HCT116 (cell line): Measurements from ENCODE around the gene ANO9. TPM values are rescaled to one million over a fixed set of nuclear protein-coding genes. Genes with fewer than 3 reads are reported as not detected.

Source experiments
- ATAC-seq: fragments of 200-7000 bp; cut with Tn5 transposase; 2 replicates; pipeline ENCODE4 v1.9.1; 2020; ENCODE audit warnings: mild to moderate bottlenecking, moderate library complexity
- BruUV-seq: library from RNA; stranded (reverse); fragments of 400-500 nt; replicated peaks from 2 replicates; lab custom pipeline; 2021; lab: Mats Ljungman, UMichigan
- CTCF ChIA-PET: fragments of 300-600 bp; sonication (Branson Sonifier 250); formaldehyde crosslinking; loops from one replicate; lab custom pipeline; 2021; ENCODE audit warnings: antibody characterized with exemption; lab: Charles Lee
- POLR2A ChIA-PET: fragments of 300-600, 350-600 bp; sonication (Branson Sonifier 250); formaldehyde crosslinking; loops from one replicate; lab custom pipeline; 2021; ENCODE audit warnings: antibody characterized with exemption; lab: Charles Lee
- RAD21 ChIA-PET, 2 experiments: fragments of 300-600 bp; sonication (Branson Sonifier 250); formaldehyde crosslinking; loops; one replicate each; lab custom pipeline; 2023; ENCODE audit warnings: low total read pairs in 2 of 2; ENCODE audit not compliant: uncharacterized antibody in 2 of 2, unreplicated experiment in 2 of 2, low non-redundant PET in 1 of 2; lab: Charles Lee
- DNase-seq: peaks from one replicate; pipeline ENCODE4 v3.0.0-alpha.2; 2010; ENCODE audit warnings: low read depth, low spot score
- H2AFZ ChIP-seq: fragments of 200-600 bp; shearing (Covaris generic), sonication (generic); 2 replicates; pipeline ENCODE4 v1.6.1; 2017; ENCODE audit warnings: low read depth, mixed run types, mixed read lengths, antibody characterized with exemption, low read length; ENCODE audit not compliant: poor library complexity, severe bottlenecking
- H3K27ac ChIP-seq: 2 replicates; pipeline ENCODE4 v1.5.1; 2012; ENCODE audit warnings: low read depth, low read length
- H3K27me3 ChIP-seq: fragments of 200-600 bp; sonication (generic); 2 replicates; pipeline ENCODE4 v1.6.1; 2016; ENCODE audit warnings: mixed run types, low read length, mixed read lengths; ENCODE audit not compliant: insufficient read depth
- H3K36me3 ChIP-seq, 2 experiments: fragments of 200-500 bp in 1 of 2; fragments of 200-600 bp in 1 of 2; sonication (Bioruptor generic) in 1 of 2; sonication (generic) in 1 of 2; 2 replicates each; pipeline versions ENCODE4 v1.5.1 to v1.6.1; 2014 to 2016; ENCODE audit warnings: low read length in 2 of 2, inconsistent platforms in 1 of 2, mixed read lengths in 1 of 2, mixed run types in 1 of 2; ENCODE audit not compliant: insufficient read depth in 2 of 2, control insufficient read depth in 1 of 2
- H3K4me1 ChIP-seq, 2 experiments: fragments of 200-600 bp in 1 of 2; sonication (generic) in 1 of 2; 2 replicates each; pipeline versions ENCODE4 v1.5.1 to v1.6.1; 2012 to 2017; ENCODE audit warnings: low read length in 2 of 2, inconsistent platforms in 1 of 2, mild to moderate bottlenecking in 1 of 2, mixed read lengths in 1 of 2, mixed run types in 1 of 2, moderate library complexity in 1 of 2; ENCODE audit not compliant: insufficient read depth in 2 of 2, control insufficient read depth in 1 of 2
- H3K4me2 ChIP-seq: fragments of 200-600 bp; sonication (generic); 2 replicates; pipeline ENCODE4 v1.6.1; 2017; ENCODE audit warnings: mixed run types, low read length, mixed read lengths
- H3K4me3 ChIP-seq, 2 experiments: fragments of 200-600 bp in 1 of 2; sonication (generic) in 1 of 2; replicated peaks in 1 of 2; 2 replicates each; pipeline ENCODE4 v1.5.1; 2011 to 2016; ENCODE audit warnings: low read length in 2 of 2, control low read depth in 1 of 2, low read depth in 1 of 2, mild to moderate bottlenecking in 1 of 2, mixed read lengths in 1 of 2, mixed run types in 1 of 2
- H3K79me2 ChIP-seq: fragments of 200-600 bp; sonication (generic); 2 replicates; pipeline ENCODE4 v1.6.1; 2017; ENCODE audit warnings: mild to moderate bottlenecking, mixed run types, low read length, moderate library complexity, mixed read lengths; ENCODE audit not compliant: insufficient read depth
- H3K9ac ChIP-seq: fragments of 200-600 bp; sonication (generic); 2 replicates; pipeline ENCODE4 v1.6.1; 2016; ENCODE audit warnings: low read length, mixed read lengths
- H3K9me2 ChIP-seq: fragments of 200-600 bp; sonication (generic), shearing (Covaris generic); 2 replicates; pipeline ENCODE4 v1.6.1; 2017; ENCODE audit warnings: mixed run types, mild to moderate bottlenecking, moderate library complexity; ENCODE audit not compliant: insufficient read depth
- H3K9me3 ChIP-seq, 2 experiments: fragments of 200-500 bp in 1 of 2; fragments of 200-600 bp in 1 of 2; sonication (Bioruptor generic) in 1 of 2; sonication (generic) in 1 of 2; 2 replicates each; pipeline ENCODE4 v1.6.1; 2014 to 2017; ENCODE audit warnings: low read length in 2 of 2, mixed read lengths in 2 of 2, inconsistent platforms in 1 of 2, low read depth in 1 of 2, mild to moderate bottlenecking in 1 of 2, mixed run types in 1 of 2, moderate library complexity in 1 of 2; ENCODE audit not compliant: control insufficient read depth in 1 of 2, insufficient read depth in 1 of 2
- H4K20me1 ChIP-seq: fragments of 200-600 bp; sonication (generic), shearing (Covaris generic); 2 replicates; pipeline ENCODE4 v1.6.1; 2017; ENCODE audit warnings: mixed run types, mild to moderate bottlenecking, moderate library complexity; ENCODE audit not compliant: insufficient read depth
- ELF1 ChIP-seq: IDR thresholded peaks from 2 replicates; pipeline ENCODE4 v1.6.1; 2012; ENCODE audit warnings: low read depth, borderline replicate concordance
- intact Hi-C: fragments of 100-400 bp; cut with micrococcal nuclease; formaldehyde crosslinking; loops from 2 replicates; pipeline ENCODE4 v1.10.0; 2022
- total RNA-seq: library from RNA; stranded (reverse); gene quantifications from one replicate; pipeline ENCODE4 v1.2.1, GENCODE V29; 2021; ENCODE audit not compliant: unreplicated experiment
- TF ChIP-seq, protein P1 (sequence below): IDR thresholded peaks from 2 replicates; pipeline ENCODE4 v1.6.1; 2011; ENCODE audit warnings: mild to moderate bottlenecking, low read length, moderate library complexity; ENCODE audit not compliant: insufficient replicate concordance; ENCODE audit errors: extremely low read depth

Gene ANO9
- total RNA-seq, 1 experiment from 2014 or later: 70.3 TPM

DNA sequence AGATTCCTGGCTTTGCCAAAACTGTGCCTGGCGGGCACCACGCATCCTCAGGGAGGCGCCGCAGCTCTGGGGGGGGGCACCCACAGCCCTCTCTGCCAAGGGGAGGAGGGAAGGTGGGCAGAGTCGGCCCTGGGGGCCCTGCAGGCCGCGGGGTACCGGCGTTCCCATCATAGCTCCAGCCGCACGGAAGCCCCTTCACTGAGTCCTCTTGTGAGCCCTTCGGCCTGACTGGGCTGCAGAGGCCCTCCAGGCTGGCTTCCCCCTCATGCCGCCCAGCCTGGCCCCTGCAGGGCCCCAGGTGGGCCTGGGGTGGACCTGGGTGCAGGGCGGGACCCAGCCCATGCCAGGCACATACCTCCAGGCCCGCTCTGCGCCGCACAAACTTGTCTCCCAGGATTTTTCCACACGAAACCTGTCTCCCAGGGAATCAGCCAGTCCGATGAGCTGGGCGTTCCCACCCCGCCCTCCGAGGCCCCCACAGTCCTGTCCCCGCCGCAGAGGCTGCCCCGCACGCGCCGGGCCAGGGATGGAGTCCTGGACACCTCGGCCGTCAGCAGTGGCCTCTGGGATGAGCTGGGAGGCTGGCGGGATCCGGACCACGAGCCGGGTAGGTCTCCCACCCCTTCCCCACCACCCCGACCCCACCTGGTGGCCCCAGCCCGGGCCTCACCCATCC lies 49.6 kb downstream of the ANO9 start:
- no peak for DNase-seq
- ATAC-seq: no peak
- Histone ChIP-seq H3K27ac (peak overlapping the region; percentile 40; the same call in 1 of the 2 replicates), H2AFZ (no peak overlapping the region), H3K4me1 (peaks cover 30 to 49% of the 10 kb centered on the region in 2 experiments)
- intact Hi-C loops: loop anchor here (10.0 kb wide), 1 partner anchor 87 kb away; the partner anchor contains the start of gene IFITM2
- TF ChIP-seq, protein P1, sequence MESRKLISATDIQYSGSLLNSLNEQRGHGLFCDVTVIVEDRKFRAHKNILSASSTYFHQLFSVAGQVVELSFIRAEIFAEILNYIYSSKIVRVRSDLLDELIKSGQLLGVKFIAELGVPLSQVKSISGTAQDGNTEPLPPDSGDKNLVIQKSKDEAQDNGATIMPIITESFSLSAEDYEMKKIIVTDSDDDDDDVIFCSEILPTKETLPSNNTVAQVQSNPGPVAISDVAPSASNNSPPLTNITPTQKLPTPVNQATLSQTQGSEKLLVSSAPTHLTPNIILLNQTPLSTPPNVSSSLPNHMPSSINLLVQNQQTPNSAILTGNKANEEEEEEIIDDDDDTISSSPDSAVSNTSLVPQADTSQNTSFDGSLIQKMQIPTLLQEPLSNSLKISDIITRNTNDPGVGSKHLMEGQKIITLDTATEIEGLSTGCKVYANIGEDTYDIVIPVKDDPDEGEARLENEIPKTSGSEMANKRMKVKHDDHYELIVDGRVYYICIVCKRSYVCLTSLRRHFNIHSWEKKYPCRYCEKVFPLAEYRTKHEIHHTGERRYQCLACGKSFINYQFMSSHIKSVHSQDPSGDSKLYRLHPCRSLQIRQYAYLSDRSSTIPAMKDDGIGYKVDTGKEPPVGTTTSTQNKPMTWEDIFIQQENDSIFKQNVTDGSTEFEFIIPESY: no peak
- no peak for TF ChIP-seq ELF1
- TF ChIP-seq, all 23 proteins: peak for 0
- ChIA-PET POLR2A (interaction anchor here (1.8 kb wide), 1 partner anchor 15 kb away, joined by 5 read pairs; no protein-coding TSS in a partner anchor), RAD21 (no interaction called here), CTCF (no interaction called here)
- peaks cover 32% of the 10 kb centered on the region for H3K79me2 ChIP-seq
- peak overlapping the region; percentile 99 for H3K4me2 ChIP-seq
- no peaks in the 10 kb centered on the region for H4K20me1 ChIP-seq
- H3K4me3 ChIP-seq: no peak overlapping the region
- H3K27me3 ChIP-seq: no peaks in the 10 kb centered on the region
- BruUV-seq: no TSS peak
- no peaks in the 10 kb centered on the region for H3K9me2 ChIP-seq
- peaks cover 0 to 13% of the 10 kb centered on the region in 2 experiments; a peak in 1 of 4 replicates for H3K36me3 ChIP-seq
- no peak overlapping the region for H3K9ac ChIP-seq
- no peaks in the 10 kb centered on the region for H3K9me3 ChIP-seq
